Activated naive CD8-positive, alpha-beta T cell treated with anti-CD3 and anti-CD28 coated beads for 36 hours (primary cell): ENCODE data around the gene FBXO39. TPM values are rescaled to one million over a fixed set of nuclear protein-coding genes. Genes with fewer than 3 reads are reported as not detected.
"Not testable (repeated sequence)": the region's sequence is repeated elsewhere in the genome, so short reads cannot be mapped to it uniquely, and the experiment has no call there.

Experiments
- DNase-seq: peaks from one replicate; pipeline ENCODE4 v3.0.0; 2021
- H3K27ac Mint-ChIP-seq: one replicate; pipeline ENCODE4 v1.8.0; 2022; ENCODE audit warnings: mild to moderate bottlenecking, moderate library complexity, mixed read lengths
- H3K27me3 Mint-ChIP-seq: one replicate; pipeline ENCODE4 v1.8.0; 2022; ENCODE audit warnings: mild to moderate bottlenecking, mixed read lengths
- H3K36me3 Mint-ChIP-seq: one replicate; pipeline ENCODE4 v1.8.0; 2021; ENCODE audit warnings: mild to moderate bottlenecking, mixed read lengths
- H3K4me1 Mint-ChIP-seq: one replicate; pipeline ENCODE4 v1.8.0; 2021; ENCODE audit warnings: mixed read lengths
- H3K4me3 Mint-ChIP-seq: one replicate; pipeline ENCODE4 v1.8.0; 2022; ENCODE audit warnings: mild to moderate bottlenecking, moderate library complexity, mixed read lengths
- H3K9me3 Mint-ChIP-seq: one replicate; pipeline ENCODE4 v1.8.0; 2022; ENCODE audit warnings: mixed read lengths
- total RNA-seq, 2 experiments: library from RNA; stranded (reverse); gene quantifications; one replicate each; pipeline ENCODE4 v1.2.3, GENCODE V29; 2021

Gene FBXO39
- total RNA-seq, 2 experiments from 2014 or later, result not detected

DNA sequence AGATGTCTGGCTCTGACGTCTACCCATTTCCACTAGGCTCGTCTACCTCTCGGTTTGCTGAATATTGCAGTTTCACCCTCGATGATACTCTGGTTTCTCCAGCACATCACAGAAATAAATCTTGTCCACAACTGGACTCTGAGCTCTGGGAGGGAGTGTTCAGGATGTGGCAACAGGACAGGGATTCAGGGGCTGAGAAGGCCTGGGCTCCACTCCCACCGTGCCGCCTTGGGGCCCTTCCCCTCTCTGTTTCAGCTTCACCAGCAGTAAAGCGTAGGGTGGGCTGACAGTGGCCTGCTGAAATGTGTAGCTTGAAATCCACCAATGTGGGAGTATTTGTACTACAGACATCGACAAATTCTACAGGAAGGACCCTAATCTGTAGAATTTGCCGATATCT, 35.5 kb downstream of the FBXO39 start:
- DNase-seq, result no peak
- no peak overlapping the region for H3K4me3 Mint-ChIP-seq
- H3K4me1 Mint-ChIP-seq, result no peaks in the 10 kb centered on the region
- no peak overlapping the region for H3K27ac Mint-ChIP-seq
- peaks cover 27% of the 10 kb centered on the region for H3K27me3 Mint-ChIP-seq
- H3K36me3 Mint-ChIP-seq, result no peaks in the 10 kb centered on the region
- no peaks in the 10 kb centered on the region for H3K9me3 Mint-ChIP-seq

- H3K4me1 Mint-ChIP-seq, result no peaks in the 10 kb centered on the region
- H3K36me3 Mint-ChIP-seq, result no peaks in the 10 kb centered on the region
- no peak overlapping the region for H3K4me3 Mint-ChIP-seq
- no peak for DNase-seq
- no peaks in the 10 kb centered on the region for H3K9me3 Mint-ChIP-seq
- no peak overlapping the region for H3K27ac Mint-ChIP-seq
- peaks cover 26% of the 10 kb centered on the region for H3K27me3 Mint-ChIP-seq
Measured at GRCh38 chr17:6812295-6812694, 36.3 kb downstream of the FBXO39 start.

DNA sequence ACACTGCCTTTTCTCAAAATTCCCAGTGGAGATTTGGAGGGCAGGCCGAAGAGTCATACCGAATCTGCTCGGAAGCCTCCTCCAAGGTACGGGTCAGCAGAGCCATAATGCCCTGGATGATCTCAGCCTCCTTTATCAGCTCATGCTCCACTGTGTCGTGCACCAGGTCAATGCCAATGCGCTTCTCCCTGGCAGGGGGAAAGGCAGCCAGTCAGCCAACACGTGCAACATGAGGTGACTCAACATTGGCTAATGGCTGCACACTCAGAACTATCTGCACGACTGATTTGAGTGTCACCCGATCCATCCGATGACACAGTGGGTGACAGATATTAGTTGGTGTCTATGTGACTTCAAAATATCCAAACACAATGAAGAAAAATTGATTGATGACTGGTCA, 39.8 kb downstream of the FBXO39 start:
- Mint-ChIP-seq H3K9me3 (no peaks in the 10 kb centered on the region), H3K27me3 (peaks cover 22% of the 10 kb centered on the region), H3K4me3 (no peak overlapping the region), H3K4me1 (no peaks in the 10 kb centered on the region), H3K36me3 (no peaks in the 10 kb centered on the region), H3K27ac (no peak overlapping the region)
- DNase-seq, result no peak

DNA sequence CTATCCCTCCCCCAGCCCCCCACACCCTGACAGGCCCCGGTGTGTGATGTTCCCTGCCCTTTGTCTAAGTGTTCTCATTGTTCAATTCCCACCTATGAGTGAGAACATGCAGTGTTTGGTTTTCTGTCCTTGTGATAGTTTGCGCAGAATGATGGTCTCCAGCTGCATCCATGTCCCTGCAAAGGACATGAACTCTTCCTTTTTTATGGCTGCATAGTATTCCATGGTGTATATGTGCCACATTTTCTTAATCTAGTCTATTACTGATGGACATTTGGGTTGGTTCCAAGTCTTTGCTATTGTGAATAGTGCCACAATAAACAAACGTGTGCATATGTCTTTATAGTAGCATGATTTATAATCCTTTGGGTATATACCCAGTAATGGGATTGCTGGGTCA, 40.4 kb downstream of the FBXO39 start:
- not testable (repeated sequence) for DNase-seq, H3K27ac Mint-ChIP-seq, H3K4me1 Mint-ChIP-seq, H3K4me3 Mint-ChIP-seq, H3K9me3 Mint-ChIP-seq, H3K36me3 Mint-ChIP-seq
- H3K27me3 Mint-ChIP-seq, result peaks cover 26% of the 10 kb centered on the region

GRCh38 chr17:6818938-6819337, 42.9 kb downstream of the FBXO39 start:
- no peak overlapping the region for H3K4me3 Mint-ChIP-seq
- H3K36me3 Mint-ChIP-seq, result no peaks in the 10 kb centered on the region
- no peaks in the 10 kb centered on the region for H3K4me1 Mint-ChIP-seq
- H3K27me3 Mint-ChIP-seq, result peaks cover 27% of the 10 kb centered on the region
- no peak for DNase-seq
- H3K27ac Mint-ChIP-seq, result no peak overlapping the region
- no peaks in the 10 kb centered on the region for H3K9me3 Mint-ChIP-seq

- H3K27ac Mint-ChIP-seq, result no peak overlapping the region
- DNase-seq, result no peak
- no peaks in the 10 kb centered on the region for H3K9me3 Mint-ChIP-seq
- H3K27me3 Mint-ChIP-seq, result peaks cover 16% of the 10 kb centered on the region
- no peaks in the 10 kb centered on the region for H3K4me1 Mint-ChIP-seq
- H3K36me3 Mint-ChIP-seq, result no peaks in the 10 kb centered on the region
- no peak overlapping the region for H3K4me3 Mint-ChIP-seq
Measured at GRCh38 chr17:6823011-6823442, 47.0 kb downstream of the FBXO39 start.

DNA sequence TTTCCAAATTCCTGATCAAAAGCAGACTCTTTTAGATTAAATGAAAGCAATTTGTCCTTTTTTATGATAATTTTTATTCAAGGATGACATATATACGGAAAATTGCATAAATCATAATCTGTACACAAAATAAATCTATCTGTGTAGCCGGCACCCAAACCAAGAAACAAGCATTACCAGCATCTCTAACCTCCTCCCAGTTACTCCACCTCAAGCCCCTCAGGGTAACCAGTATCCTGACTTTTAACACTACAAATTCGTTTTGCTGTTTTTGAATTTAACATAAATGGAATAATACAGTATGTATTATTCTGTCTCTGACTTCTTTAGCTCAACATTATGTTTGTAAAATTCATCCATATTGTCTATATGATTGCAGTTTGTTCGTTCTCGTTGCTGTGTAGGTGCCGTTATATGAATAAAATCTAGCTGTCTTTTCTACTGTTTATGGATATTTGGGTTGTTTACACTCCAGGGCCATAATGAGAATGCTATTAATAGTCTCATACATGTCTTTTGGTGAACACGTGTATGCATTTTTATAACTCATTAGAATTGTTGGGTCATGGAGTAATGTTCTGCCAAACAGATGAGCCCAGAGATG, 54.5 kb downstream of the FBXO39 start:
- no peaks in the 10 kb centered on the region for H3K9me3 Mint-ChIP-seq
- peaks cover 52% of the 10 kb centered on the region for H3K27me3 Mint-ChIP-seq
- H3K36me3 Mint-ChIP-seq, result no peaks in the 10 kb centered on the region
- H3K27ac Mint-ChIP-seq, result no peak overlapping the region
- H3K4me3 Mint-ChIP-seq, result no peak overlapping the region
- peaks cover 14% of the 10 kb centered on the region for H3K4me1 Mint-ChIP-seq
- DNase-seq, result no peak

GRCh38 chr17:6831661-6832263, 55.7 kb downstream of the FBXO39 start, which contains the start of gene TEKT1:
TEKT1 (minus strand) TSS chr17:6831729; CDS start chr17:6830376, 1,353 bp downstream.
- peak; percentile 69 for DNase-seq
- no peaks in the 10 kb centered on the region for H3K9me3 Mint-ChIP-seq
- H3K27me3 Mint-ChIP-seq, result peaks cover 58% of the 10 kb centered on the region
- H3K4me3 Mint-ChIP-seq, result peak within 1 kb of the TSS; percentile 74
- no peak within 1 kb of the TSS for H3K27ac Mint-ChIP-seq
- no peaks in the 10 kb centered on the region for H3K36me3 Mint-ChIP-seq
- H3K4me1 Mint-ChIP-seq, result peaks cover 14% of the 10 kb centered on the region

Other genes with a start within 250 kb of the FBXO39 start
- under 1 TPM; 0.49 to 0.72 TPM for gene PITPNM3, start 219.7 kb upstream of the FBXO39 start, total RNA-seq
- 10 to 100 TPM; 14.8 to 15.8 TPM for gene KIAA0753, start 135.5 kb upstream of the FBXO39 start, total RNA-seq
- gene TXNDC17, start 135.2 kb upstream of the FBXO39 start, total RNA-seq, result 100 to 1,000 TPM; 127 to 128 TPM
- 10 to 100 TPM; 20.1 to 21.6 TPM for gene MED31, start 124.6 kb upstream of the FBXO39 start, total RNA-seq
- 1 to 10 TPM; 1.4 to 1.8 TPM for gene C17orf100, start 124.5 kb upstream of the FBXO39 start, total RNA-seq
- gene SLC13A5, start 62.8 kb upstream of the FBXO39 start, total RNA-seq, result not detected
- 10 to 100 TPM; 54.0 to 54.1 TPM for gene XAF1, start 20.2 kb upstream of the FBXO39 start, total RNA-seq
- not detected for gene TEKT1, start 55.5 kb downstream of the FBXO39 start, total RNA-seq
- not detected for gene ALOX12, start 219.8 kb downstream of the FBXO39 start, total RNA-seq
- 10 to 100 TPM; 90.6 to 98.6 TPM for gene RNASEK, start 236.4 kb downstream of the FBXO39 start, total RNA-seq
- 1 to 10 TPM in 1 of 2 experiments, under 1 TPM in 1; 0.85 to 1.0 TPM for gene BCL6B, start 246.8 kb downstream of the FBXO39 start, total RNA-seq